HL-60 (cell line): Measurements from ENCODE around the gene SLC36A4.

ENCODE experiments used
- DNase-seq, 2 experiments: peaks; one replicate each; pipeline ENCODE4 v3.0.0-alpha.2; 2010 to 2020; ENCODE audit warnings: low read depth in 1 of 2, low spot score in 1 of 2
- H3K27ac ChIP-seq: fragments of 250-450 bp; sonication (Bioruptor Pico); replicated peaks from 2 replicates; pipeline ENCODE4 v1.5.1; 2020; ENCODE audit warnings: mild to moderate bottlenecking, moderate library complexity
- H3K27me3 ChIP-seq: fragments of 250-450 bp; sonication (Bioruptor Pico); 2 replicates; pipeline ENCODE4 v1.5.1; 2021; ENCODE audit warnings: mild to moderate bottlenecking, moderate library complexity; ENCODE audit not compliant: insufficient read depth, poor library complexity, severe bottlenecking
- H3K4me3 ChIP-seq: replicated peaks from 2 replicates; pipeline ENCODE4 v1.5.1; 2011; ENCODE audit warnings: mild to moderate bottlenecking, control low read depth, low read length; ENCODE audit not compliant: insufficient read depth
- CTCF ChIP-seq: IDR thresholded peaks from one replicate; pipeline ENCODE4 v1.5.1; 2011; ENCODE audit warnings: low read length, control low read depth, inconsistent platforms; ENCODE audit not compliant: insufficient read depth
- GABPA ChIP-seq: IDR thresholded peaks from 2 replicates; pipeline ENCODE4 v1.6.1; 2012; ENCODE audit warnings: low read depth
- POLR2AphosphoS5 ChIP-seq: IDR thresholded peaks from 2 replicates; pipeline ENCODE4 v1.6.1; 2012; ENCODE audit warnings: low read depth
- REST ChIP-seq: IDR thresholded peaks from 2 replicates; pipeline ENCODE4 v1.6.1; 2012; ENCODE audit warnings: low read depth; ENCODE audit not compliant: insufficient replicate concordance
- SPI1 ChIP-seq: IDR thresholded peaks from 2 replicates; pipeline ENCODE4 v1.6.1; 2012; ENCODE audit warnings: low read depth, mild to moderate bottlenecking, borderline replicate concordance

The SLC36A4 gene

GRCh38 chr11:93229876-93230275, 32.1 kb upstream of the SLC36A4 start:
- TF ChIP-seq REST (no peak), CTCF (no peak), SPI1 (no peak), POLR2AphosphoS5 (no peak), GABPA (no peak)
- no peaks in the 10 kb centered on the region for H3K27me3 ChIP-seq
- H3K27ac ChIP-seq, result no peak overlapping the region
- no peak overlapping the region for H3K4me3 ChIP-seq
- DNase-seq, result no peak

GRCh38 chr11:93225662-93226061, 27.9 kb upstream of the SLC36A4 start:
- no peak for TF ChIP-seq REST
- TF ChIP-seq GABPA, result no peak
- no peak for TF ChIP-seq SPI1
- TF ChIP-seq CTCF, result no peak
- no peak for TF ChIP-seq POLR2AphosphoS5
- no peak overlapping the region for H3K27ac ChIP-seq
- DNase-seq, result no peak
- H3K4me3 ChIP-seq, result no peak overlapping the region
- H3K27me3 ChIP-seq, result no peaks in the 10 kb centered on the region

- no peak overlapping the region for H3K27ac ChIP-seq
- DNase-seq, result no peak
- no peak overlapping the region for H3K4me3 ChIP-seq
- no peaks in the 10 kb centered on the region for H3K27me3 ChIP-seq
- no peak for TF ChIP-seq REST
- no peak for TF ChIP-seq POLR2AphosphoS5
- TF ChIP-seq CTCF, result no peak
- TF ChIP-seq GABPA, result no peak
- TF ChIP-seq SPI1, result no peak
These were observed 23.7 kb upstream of the SLC36A4 start for GRCh38 chr11:93221539-93221938.
